Thyroid gland (tissue), 4 donors: ENCODE data around the gene ODF4.

Source experiments
- CTCF ChIP-seq, 6 experiments: fragments of 200-600 bp in 3 of 6; fragments of 450-650 bp in 3 of 6; sonication (generic) in 3 of 6; IDR thresholded peaks; one replicate each; pipeline ENCODE4 v1.5.1; 2016 to 2019; ENCODE audit warnings: antibody characterized with exemption in 6 of 6, mild to moderate bottlenecking in 2 of 6, inconsistent platforms in 1 of 6, moderate library complexity in 1 of 6
- POLR2A ChIP-seq, 2 donors: fragments of 450-650 bp; IDR thresholded peaks; one replicate each; pipeline ENCODE4 v1.6.1; 2017; ENCODE audit warnings: antibody characterized with exemption in 2 of 2, mild to moderate bottlenecking in 2 of 2, moderate library complexity in 1 of 2

GRCh38 chr17:8384801-8385378 is 45.2 kb downstream of the ODF4 start:
- no peak for TF ChIP-seq POLR2A (IDR thresholded peaks at IDR 0.05)
- TF ChIP-seq CTCF (IDR thresholded peaks at IDR 0.05): no peak
